Right atrium auricular region (tissue), 2 donors: ENCODE data around the gene SARDH. TPM values are rescaled to one million over a fixed set of nuclear protein-coding genes. Genes with fewer than 3 reads are reported as not detected.

ENCODE experiments used
- DNase-seq: peaks from one replicate; pipeline ENCODE4 v3.0.0-alpha.2; 2019; ENCODE audit warnings: low spot score
- H3K27ac ChIP-seq, 2 donors: fragments of 200-600 bp; sonication (generic); 1 replicate in 1 of 2; 2 replicates in 1 of 2; pipeline ENCODE4 v1.5.1; 2016 to 2019
- H3K27me3 ChIP-seq, 2 donors: fragments of 200-600 bp; sonication (generic); one replicate each; pipeline versions ENCODE4 v1.5.1 to v1.6.0; 2017 to 2019
- H3K36me3 ChIP-seq: fragments of 200-600 bp; sonication (generic); one replicate; pipeline ENCODE4 v1.5.1; 2016
- H3K4me1 ChIP-seq, 2 donors: fragments of 200-600 bp; sonication (generic); one replicate each; pipeline versions ENCODE4 v1.5.1 to v1.6.0; 2017 to 2019
- H3K4me3 ChIP-seq, 2 donors: fragments of 200-600 bp; sonication (generic); 1 replicate in 1 of 2; 2 replicates in 1 of 2; pipeline ENCODE4 v1.5.1; 2017 to 2019; ENCODE audit warnings: mild to moderate bottlenecking in 1 of 2, moderate library complexity in 1 of 2
- H3K9me3 ChIP-seq, 2 donors: fragments of 200-600 bp; sonication (generic); one replicate each; pipeline ENCODE4 v1.5.1; 2019
- CTCF ChIP-seq, 2 donors: fragments of 200-600 bp; sonication (generic); IDR thresholded peaks; one replicate each; pipeline ENCODE4 v1.5.1; 2019; ENCODE audit warnings: antibody characterized with exemption in 2 of 2
- total RNA-seq, 2 donors: library from RNA; depleted of rRNA; stranded (reverse); fragments of >200 nt; gene quantifications; one replicate each; pipeline ENCODE4 v1.1.0, GENCODE V29; 2016

SARDH gene
- total RNA-seq, 2 donors from 2014 or later, result 0.63 to 0.94 TPM

GRCh38 chr9:133647148-133647547 is 91.0 kb downstream of the SARDH start:
- no peaks in the 10 kb centered on the region for H3K4me1 ChIP-seq
- H3K9me3 ChIP-seq, result no peaks in the 10 kb centered on the region
- no peak overlapping the region for H3K27ac ChIP-seq
- TF ChIP-seq CTCF (IDR thresholded peaks at IDR 0.05), result no peak
- no peaks in the 10 kb centered on the region for H3K36me3 ChIP-seq
- no peaks in the 10 kb centered on the region for H3K27me3 ChIP-seq
- no peak for DNase-seq
- H3K4me3 ChIP-seq, result no peak overlapping the region

GRCh38 chr9:133645021-133645765 is 93.0 kb downstream of the SARDH start:
- Histone ChIP-seq H3K27ac (no peak overlapping the region), H3K36me3 (no peaks in the 10 kb centered on the region), H3K9me3 (no peaks in the 10 kb centered on the region), H3K27me3 (no peaks in the 10 kb centered on the region), H3K4me1 (no peaks in the 10 kb centered on the region), H3K4me3 (no peak overlapping the region)
- no peak for DNase-seq
- TF ChIP-seq CTCF (IDR thresholded peaks at IDR 0.05), result no peak

- Histone ChIP-seq H3K4me3 (no peak overlapping the region), H3K4me1 (no peaks in the 10 kb centered on the region), H3K9me3 (no peaks in the 10 kb centered on the region), H3K27ac (no peak overlapping the region), H3K27me3 (no peaks in the 10 kb centered on the region), H3K36me3 (no peaks in the 10 kb centered on the region)
- DNase-seq, result no peak
- no peak for TF ChIP-seq CTCF (IDR thresholded peaks at IDR 0.05)
Measured at GRCh38 chr9:133643978-133644760, 94.0 kb downstream of the SARDH start.

GRCh38 chr9:133643362-133643755 is 94.8 kb downstream of the SARDH start:
- no peak for TF ChIP-seq CTCF (IDR thresholded peaks at IDR 0.05)
- Histone ChIP-seq H3K36me3 (no peaks in the 10 kb centered on the region), H3K27ac (no peak overlapping the region), H3K4me1 (no peaks in the 10 kb centered on the region), H3K9me3 (no peaks in the 10 kb centered on the region), H3K27me3 (no peaks in the 10 kb centered on the region), H3K4me3 (no peak overlapping the region)
- no peak for DNase-seq

GRCh38 chr9:133642708-133643361 is 95.3 kb downstream of the SARDH start:
- H3K36me3 ChIP-seq, result no peaks in the 10 kb centered on the region
- H3K4me1 ChIP-seq, result no peaks in the 10 kb centered on the region
- no peak overlapping the region for H3K4me3 ChIP-seq
- no peak for DNase-seq
- no peak overlapping the region for H3K27ac ChIP-seq
- TF ChIP-seq CTCF (IDR thresholded peaks at IDR 0.05), result no peak
- no peaks in the 10 kb centered on the region for H3K27me3 ChIP-seq
- H3K9me3 ChIP-seq, result no peaks in the 10 kb centered on the region
